GM18517 (cell line): ENCODE data around the gene ADGRD1.

Experiments
- ATAC-seq: cut with Tn5 transposase; IDR thresholded peaks from one replicate; pipeline ENCODE4 v1.9.1; 2021; ENCODE audit warnings: mild to moderate bottlenecking, moderate library complexity; ENCODE audit not compliant: unreplicated experiment

ADGRD1 gene

DNA sequence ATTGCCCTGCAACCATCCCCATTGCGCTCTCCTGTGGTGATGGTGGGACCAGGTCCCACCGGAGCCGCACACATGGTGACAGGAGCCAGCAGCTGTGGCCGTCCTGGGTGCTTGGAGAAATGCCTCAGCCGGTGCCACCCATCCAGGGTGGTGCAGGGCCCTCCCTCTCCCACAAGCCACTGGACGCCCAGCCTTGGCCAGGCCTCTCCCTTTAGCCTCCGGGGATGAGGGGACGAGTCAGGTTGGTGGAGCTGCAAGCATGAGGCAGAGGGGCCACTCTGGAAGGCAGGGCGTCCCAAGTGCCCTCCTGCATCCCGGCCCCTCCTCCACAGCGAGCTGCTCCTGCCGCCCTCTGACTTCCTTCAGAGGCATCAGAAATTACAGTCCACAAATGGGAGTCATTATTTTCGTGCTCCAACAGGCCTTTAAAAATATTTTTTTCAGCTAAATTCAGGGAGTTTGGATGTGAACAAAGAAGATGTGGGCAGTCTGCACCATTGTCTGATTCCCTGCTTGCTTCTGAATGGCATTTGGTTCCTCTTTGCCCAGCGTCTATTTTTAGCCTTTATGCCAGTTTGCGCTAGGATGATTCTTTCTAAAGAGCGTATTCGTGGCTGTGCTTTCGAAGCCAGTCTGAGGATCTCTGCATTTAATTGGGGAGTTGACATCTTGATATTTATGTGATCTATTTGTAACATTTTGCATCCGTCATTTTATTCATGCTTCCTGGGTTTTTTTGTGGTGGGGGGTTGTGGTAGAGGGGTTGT lies 189.4 kb downstream of the ADGRD1 start:
- ATAC-seq, result no peak

DNA sequence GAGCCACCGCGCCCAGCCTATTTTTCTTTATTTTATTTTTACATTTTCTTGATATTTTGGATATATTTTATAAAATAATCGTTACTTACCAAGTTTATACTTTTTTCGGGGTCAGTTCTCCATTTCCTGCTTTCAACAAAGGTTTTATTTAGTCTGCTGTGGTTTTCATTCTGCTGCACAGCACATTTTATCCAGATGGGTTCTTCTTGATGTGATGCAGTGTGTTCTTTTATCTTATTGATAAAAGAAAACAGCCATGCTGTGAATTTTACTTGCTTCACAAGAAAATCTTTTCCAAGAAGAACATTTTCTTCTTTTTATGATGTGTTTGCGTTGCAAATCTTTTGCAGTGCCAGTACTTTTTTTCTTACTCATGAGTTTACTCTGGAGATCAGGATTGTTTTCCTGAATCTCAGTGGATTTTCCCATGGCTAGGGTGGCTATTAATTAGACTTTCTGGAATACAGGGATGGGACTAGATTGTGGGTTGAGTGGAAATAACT lies 192.5 kb downstream of the ADGRD1 start:
- no peak for ATAC-seq

DNA sequence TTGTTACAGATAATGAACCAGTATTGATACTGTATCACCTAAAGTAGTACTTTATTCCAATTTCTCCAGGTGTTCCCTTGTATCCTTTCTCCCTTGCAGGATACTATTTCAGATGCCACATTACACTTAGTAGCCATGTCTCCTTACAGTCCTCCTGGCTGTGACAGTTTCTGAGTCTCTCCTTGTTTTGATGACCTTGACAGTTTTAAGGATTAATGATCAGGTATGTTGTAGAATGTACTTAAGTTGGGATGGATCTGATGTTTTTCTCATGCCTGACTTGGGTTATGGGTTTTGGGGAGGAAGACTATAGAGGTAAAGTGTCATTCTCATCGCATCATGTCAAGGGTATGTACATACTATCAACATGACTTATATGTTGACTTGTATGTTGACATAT lies 193.6 kb downstream of the ADGRD1 start:
- ATAC-seq, result no peak

DNA sequence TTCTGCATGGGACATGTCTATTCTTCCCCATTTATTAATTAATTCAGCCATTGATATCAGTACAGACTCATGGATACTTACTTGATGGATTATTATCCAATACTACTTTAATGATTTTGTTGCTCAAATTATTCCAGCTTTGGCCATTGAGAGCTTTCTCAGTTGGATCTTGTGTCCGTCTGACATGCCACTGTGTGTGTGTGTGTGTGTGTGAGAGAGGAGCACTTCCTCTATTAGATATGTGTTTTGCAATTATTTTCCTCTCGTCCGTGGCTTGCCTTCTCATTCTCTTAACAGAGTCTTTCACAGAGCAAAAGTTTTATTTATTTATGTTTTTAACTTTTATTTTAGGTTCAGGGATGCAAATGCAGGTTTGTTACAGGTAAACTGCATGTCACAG lies 194.2 kb downstream of the ADGRD1 start:
- ATAC-seq, result no peak

DNA sequence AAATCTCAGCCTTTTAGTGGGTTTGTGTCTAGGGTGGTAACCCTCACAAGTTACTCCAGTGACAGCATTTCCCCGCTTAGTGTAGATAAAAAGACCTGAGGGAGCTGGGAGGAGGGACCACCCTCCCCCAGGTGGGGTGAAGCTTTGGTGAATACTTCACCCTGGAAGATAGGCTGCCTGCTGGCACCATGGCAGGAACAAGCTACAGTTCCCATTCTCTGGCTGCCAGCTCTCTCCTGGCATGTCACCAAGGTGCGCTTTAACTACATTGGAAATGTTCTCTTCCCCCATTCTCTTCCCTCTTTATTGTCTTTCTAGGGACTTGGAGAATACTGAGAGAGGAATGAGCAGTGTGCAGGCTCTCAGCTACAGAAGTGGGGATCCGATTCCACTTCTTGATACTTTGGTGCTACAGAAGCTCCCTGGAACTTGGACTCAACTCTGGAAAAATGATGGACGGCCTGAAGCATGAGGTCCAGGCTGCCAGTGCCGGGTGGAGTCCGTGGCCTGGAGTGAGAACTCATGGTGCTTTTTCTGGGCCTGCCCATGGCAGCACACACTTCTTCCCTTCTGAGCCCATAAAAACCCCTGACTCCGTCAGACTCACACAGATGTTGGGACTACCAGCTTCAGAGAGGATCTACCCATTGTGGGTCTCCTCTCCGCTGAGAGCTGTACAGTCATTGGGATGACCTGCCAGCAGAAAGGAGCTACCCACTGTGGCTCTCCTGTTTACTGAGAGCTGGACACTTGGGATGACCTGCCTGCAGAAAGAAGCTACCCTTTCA lies 198.0 kb downstream of the ADGRD1 start:
- ATAC-seq, result no peak

DNA sequence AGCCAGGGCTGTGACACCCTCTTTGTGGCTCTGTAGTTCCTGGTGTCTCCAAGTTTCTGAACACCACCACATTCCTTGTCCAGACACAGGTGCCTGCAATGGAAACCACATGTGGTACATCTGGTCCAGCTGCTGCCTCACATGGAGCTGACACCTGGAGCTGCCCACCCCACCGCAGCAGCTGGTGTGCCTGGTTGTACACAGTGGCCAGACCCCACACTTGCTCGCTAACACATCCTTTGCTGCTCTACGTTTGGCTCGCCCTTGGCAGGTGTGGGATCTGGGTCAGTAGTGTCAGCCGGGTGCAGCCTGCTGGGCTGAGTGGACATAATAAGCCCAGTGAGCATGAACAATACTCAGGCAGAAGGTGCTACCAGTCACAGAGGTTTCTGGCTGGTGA lies 198.9 kb downstream of the ADGRD1 start:
- ATAC-seq, result no peak

DNA sequence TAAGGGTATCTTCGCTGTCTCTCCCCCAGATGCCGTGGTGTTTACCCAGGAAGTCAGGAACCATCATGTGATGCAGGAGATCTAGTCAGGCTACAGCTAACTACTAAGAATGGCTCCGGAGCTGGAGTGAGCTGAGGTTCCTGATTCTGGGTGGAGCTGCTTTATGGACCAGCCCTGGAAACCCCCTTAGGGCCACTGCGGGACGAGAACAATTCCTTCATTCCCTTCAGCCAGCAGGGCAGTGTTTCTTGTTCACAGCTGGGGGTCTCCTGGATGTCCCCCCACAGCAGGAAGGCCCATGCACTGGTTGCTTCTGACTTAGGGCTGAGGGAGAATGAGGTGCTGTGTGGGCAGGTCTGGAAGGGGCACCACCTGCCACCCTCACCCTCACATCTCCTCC lies 199.3 kb downstream of the ADGRD1 start:
- no peak for ATAC-seq

DNA sequence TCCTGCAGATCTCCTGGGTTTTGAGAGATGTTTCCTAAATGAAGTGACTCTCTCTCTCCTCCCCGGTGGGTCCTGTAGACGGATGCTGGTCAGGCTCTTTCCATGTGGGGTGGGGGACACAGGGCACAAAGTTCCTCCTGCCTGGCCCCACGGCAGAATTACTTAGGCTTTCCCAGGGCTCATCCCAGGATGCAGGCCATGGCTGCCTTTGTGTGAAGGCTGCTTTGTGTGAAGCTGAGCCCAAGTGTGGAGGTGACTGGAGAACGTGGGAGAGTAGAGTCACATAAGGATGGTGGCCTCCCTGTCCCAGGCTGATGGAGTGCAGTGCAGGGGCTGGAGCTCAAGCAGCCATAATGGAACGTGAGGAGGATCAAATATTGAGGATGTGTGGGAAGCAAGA lies 200.2 kb downstream of the ADGRD1 start:
- ATAC-seq, result no peak

DNA sequence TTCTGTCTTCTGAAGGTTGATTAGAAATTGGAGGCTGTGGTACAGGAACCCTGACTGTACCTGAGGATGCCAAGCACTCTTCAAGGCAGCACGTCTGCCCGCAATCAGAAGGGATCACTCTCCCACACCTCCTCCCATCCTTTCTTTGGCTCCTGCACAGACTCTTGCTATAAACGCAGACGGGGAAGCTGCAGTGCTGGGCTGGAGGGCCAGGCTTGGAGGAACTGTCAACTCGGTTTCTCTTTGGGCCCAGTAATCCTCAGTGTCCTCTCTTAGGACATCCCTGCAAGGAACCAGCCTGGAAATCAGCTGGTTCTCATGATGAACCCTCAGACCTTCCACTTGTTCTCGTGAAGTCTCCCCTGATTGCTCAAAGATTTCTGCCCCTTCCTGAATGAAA lies 201.4 kb downstream of the ADGRD1 start:
- no peak for ATAC-seq

DNA sequence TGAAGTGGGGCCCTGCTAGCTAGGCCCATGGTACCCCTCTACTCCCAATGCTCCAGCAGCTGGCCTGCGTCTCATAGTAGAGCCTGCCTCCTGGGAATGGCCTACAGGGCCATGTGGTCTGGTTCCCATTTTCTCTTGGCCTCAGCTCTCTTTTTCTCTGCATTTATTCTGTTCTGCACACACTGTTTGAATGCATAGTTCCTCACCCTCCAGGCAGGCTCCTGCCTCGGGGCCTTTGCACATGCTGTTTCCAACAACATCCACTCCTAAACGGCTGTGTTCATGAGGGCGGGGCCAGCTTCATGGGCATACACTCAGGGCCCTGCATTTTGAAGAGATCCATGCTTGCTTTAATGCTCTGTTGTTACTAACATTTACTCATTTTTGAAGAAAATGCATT lies 204.0 kb downstream of the ADGRD1 start:
- no peak for ATAC-seq

DNA sequence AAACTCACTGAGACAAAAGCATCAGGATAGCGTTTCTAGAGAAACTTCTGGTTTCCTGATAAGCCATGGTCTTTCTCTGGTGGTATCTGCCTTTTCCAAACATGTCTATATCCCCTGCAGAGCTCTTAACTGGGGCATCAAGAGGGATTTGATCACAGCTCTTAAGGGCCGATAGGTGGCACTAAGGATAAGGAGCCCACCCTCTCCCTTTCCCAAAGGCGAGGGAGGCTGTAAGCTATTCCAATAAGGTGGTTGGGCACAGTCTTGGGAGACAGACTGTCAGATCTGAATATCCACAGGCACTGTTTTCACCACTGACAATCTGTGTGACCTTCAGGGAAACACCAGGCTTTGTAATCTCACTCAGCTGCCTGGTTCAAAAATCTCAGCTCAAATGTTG lies 206.0 kb downstream of the ADGRD1 start:
- no peak for ATAC-seq

DNA sequence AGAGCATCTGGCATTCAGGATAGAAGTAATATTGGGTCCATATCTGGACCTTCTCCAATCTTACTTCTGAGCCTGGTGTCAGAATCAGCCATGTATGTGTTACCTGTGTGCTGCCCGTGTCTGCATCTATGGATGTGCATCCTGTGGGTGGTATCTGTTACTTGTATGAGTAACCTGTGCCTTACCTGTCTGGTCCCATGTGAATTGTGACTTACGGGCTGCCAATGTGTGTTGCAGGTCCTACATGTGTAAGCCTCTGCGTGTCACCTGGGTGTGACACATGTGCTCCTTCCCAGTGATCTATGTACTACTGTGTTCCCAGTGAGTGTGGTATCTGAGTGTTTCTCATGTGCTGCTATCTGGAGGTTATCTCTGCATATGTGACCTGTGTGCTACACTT lies 208.4 kb downstream of the ADGRD1 start:
- ATAC-seq, result no peak

DNA sequence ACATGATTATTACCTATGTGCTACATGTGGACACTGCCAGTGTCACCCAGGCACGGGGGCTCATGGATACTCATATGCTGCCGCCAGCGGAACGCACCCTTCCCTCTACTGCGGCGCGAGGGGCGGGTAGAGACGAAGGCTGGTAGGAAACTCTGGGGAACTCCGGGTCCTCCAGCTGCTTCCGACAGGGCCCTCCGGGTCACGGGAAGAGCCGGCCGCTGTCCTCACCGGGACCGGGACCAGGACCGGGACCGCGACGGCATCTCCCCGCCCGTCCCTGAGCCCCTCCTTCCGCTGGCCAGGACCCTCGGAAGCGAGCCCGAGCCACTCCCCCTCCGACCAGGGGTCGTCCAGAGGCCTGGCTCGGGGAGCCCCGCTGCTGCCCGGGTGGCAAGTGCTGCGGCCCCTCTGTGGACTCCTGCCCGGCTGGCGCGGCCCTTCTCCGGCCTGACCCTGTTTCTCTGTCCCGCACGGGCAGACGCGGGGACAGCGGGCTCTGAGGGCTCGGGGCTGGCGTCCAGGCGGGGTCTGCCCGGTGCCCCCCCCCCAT lies 209.6 kb downstream of the ADGRD1 start:
- ATAC-seq, result no peak

DNA sequence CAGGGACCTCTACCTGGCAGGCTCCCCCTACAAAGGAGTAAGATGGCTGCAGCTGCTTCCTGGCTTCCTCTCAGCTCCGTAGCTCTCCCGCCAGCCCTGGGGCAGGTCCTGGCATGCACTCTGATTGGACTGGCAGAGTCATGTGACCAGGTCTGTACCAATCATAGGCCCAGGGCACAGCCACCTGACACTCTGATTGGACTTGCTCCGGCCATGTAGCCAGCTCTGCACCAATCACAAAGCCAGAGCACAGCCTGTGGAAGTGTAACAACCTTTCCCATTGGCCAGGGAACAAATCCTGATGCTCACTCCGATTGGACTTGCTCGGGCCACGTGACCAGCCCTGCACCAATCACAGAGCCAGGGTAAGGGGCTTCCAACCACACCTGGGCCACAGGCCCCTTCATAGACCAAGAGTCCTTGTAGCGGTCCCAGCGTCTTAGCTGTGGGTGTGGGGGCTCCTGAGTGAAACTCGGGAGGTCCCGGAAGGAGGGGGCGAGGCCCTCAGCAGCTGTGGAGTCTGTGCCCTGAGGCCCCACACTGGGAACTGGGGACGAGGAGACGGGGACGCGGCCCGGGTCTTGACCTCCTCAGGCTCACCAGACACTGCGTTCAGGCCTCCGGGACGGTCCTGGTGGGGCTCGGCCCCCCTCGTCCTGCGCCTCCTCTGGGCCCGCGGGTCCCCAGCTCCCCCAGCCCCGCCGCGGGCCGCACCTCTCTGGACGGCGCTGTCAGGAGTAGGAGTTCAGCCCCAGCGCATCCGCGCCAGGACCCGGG lies 210.6 kb downstream of the ADGRD1 start:
- no peak for ATAC-seq

DNA sequence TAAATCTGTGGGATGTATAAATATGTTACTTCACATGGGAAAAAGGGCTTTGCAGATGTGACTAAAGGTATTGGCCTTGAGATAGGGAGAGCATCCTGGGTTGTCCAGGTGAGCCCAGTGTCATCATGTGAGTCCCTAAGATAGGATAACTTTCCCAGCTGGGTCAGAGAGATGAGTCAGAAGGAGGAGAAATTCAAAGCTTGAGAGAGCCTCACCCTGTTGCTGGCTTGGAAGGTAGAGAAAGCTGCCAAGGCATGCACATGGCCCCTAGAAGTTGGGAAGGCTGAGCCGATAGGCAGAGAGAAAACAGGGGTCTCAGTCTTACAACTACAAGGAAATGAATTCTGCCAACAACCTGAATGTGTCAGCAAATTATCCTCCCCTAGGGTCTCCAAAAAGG lies 213.0 kb downstream of the ADGRD1 start:
- no peak for ATAC-seq

DNA sequence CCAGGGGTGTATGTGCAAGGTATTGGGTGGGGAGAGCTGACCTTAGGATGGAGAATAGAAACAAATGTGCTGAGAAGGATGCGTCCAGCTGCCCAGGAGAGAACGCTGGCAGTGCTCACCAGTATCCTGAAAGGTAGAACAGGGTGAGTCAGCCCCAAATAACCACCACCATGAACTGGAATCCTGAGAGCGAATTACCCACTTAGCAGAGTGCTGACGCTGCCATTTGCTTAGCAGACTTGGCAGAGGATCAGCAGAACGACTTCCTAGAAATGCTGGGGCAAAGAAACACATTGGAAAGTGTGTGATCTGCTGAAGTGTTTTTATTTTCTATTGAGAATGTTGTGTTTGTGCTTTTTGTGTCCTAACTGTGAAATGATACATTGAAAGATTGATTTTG lies 213.6 kb downstream of the ADGRD1 start:
- no peak for ATAC-seq

DNA sequence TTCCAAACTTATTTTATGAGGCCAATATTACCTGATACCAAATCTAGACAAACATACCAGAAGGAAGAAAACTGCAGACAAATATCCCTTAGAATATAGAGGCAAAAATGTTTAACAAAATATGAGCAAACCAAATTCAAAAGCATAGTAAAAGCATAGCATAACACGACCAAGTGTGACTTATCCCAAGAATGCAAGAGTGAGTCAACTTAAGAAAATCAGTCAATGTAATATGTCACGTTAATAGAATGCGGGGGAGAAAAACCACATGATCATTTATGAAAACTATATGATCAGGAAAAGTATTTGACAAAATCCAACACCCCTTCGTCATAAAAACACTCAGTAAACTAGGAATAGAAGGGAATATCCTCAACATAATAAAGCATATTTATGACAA lies 217.3 kb downstream of the ADGRD1 start:
- no peak for ATAC-seq

DNA sequence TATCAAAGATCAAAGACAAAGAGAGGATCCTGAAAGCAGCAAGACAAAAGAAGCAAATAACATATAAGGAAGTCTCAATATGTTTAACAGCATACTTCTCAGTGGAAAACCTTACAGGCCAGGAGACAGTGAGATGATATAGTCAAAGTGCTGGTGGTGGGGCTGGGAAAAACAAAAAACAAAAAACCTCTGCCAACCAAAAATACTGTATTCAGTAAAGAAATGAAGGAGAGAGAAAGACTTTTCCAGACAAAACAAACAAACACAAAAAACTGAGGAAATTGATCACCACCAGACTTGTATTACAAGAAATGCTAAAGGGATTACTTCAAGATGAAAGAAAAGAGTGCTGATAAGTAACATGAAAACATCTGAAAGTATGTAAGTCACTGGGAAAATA lies 221.2 kb downstream of the ADGRD1 start:
- ATAC-seq, result no peak

DNA sequence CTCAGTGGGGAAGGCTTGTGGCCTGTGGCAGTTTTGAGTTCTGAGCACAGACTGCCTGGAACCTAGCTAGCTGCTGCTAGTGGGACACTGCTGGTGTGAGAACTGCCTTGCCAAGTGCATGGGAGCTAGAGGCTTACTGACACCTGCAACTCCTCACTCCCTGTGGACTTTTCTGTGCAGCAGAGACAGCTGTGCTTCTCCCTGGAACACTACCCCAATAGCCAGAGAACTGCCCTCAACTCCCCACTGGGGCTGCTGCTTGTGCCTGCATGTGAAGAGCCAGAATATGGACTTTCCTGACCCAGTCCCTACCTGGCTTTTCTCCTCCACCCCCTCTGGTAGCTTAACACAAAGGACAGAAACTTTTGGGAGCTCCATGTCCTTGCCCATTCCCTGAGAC lies 222.6 kb downstream of the ADGRD1 start:
- no peak for ATAC-seq

DNA sequence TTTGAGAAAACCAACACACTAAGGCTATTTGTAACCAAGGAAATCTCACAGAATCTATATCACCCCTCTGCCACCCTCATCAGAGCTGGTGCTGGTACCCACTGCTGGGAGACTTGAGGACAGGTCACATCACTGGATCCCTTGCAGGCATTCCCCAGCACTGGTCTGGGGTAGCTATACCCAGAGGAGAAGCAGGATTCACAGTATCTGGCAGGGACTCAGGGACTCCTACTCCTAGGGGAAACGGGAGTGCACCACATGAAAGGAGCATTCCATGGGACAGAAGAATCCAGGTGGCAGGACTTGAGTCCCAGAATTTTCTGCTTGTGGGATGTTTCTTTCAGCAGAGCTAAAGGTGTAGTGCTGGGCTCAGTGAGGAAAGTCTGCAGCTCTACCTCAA lies 223.2 kb downstream of the ADGRD1 start:
- no peak for ATAC-seq

DNA sequence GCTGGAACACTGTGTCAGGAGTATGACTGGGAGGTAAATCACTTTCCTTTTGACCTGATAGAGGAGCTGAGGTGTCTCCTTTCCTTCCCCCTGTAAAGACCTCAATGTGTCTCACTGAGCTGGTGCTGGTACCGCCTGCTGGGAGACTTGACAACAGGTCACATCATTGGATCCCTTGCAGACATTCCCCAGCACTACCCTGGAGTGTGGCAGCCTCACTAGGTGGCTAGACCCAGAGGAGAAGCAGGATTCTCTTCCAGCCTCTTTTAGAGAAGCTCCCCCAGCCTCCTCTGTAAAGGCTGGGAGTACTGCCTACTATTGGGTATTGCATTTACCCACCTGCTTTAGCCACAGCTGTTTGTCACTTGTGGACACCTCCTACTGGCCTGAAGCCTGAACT lies 223.9 kb downstream of the ADGRD1 start:
- no peak for ATAC-seq
